T-helper 17 cell (primary cell): ENCODE measurements around the gene SRBD1. TPM values are rescaled to one million over a fixed set of nuclear protein-coding genes. Genes with fewer than 3 reads are reported as not detected.

Source experiments
- ATAC-seq: fragments of 150-1000 bp; cut with Tn5 transposase; 2 replicates; pipeline ENCODE4 v1.10.0; 2021; ENCODE audit warnings: mild to moderate bottlenecking, moderate library complexity
- DNase-seq, 3 donors: peaks; one replicate each; pipeline versions ENCODE4 v3.0.0 to v3.0.0-alpha.2; 2020 to 2021
- H3K9me3 ChIP-seq: one replicate; pipeline ENCODE4 v1.7.0; 2013; ENCODE audit warnings: low read length, mild to moderate bottlenecking; ENCODE audit not compliant: control insufficient read depth, poor library complexity, severe bottlenecking
- H3K27ac Mint-ChIP-seq: one replicate; pipeline ENCODE4 v1.8.0; 2022; ENCODE audit warnings: mild to moderate bottlenecking, moderate library complexity, mixed read lengths
- H3K27me3 Mint-ChIP-seq: one replicate; pipeline ENCODE4 v1.8.0; 2022; ENCODE audit warnings: mixed read lengths
- H3K36me3 Mint-ChIP-seq: one replicate; pipeline ENCODE4 v1.8.0; 2022; ENCODE audit warnings: low read depth, mixed read lengths
- H3K4me1 Mint-ChIP-seq: one replicate; pipeline ENCODE4 v1.8.0; 2022; ENCODE audit warnings: mild to moderate bottlenecking, mixed read lengths
- H3K4me3 Mint-ChIP-seq: one replicate; pipeline ENCODE4 v1.8.0; 2022; ENCODE audit warnings: mild to moderate bottlenecking, moderate library complexity, mixed read lengths
- total RNA-seq, 4 donors: library from RNA in 2 of 4; stranded (reverse) in 2 of 4; gene quantifications; one replicate each; pipeline ENCODE4 v1.2.3 and lab custom pipeline; 2022 to 2026

Gene SRBD1
- total RNA-seq, 2 donors from 2014 or later, result 15.0 to 17.2 TPM

DNA sequence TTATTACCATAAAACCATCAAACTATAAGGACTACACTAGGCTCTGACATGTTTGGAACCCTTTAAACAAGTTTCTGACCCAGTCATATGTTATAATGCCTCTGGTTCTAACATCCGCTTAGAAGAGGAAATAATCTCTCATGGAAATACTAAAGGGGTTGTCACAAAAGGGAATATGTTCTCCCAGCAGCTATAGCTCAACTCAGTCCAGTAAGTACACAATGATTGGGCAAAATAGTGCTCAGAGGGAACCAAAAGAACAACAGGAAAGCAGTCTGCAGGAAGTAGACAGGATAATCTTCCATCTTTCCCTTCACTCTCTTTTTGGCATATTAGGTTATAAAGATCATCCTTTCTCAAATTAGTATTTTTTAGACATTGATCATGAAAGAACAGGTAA is 4.3 kb downstream of the SRBD1 start:
- no peaks in the 10 kb centered on the region for H3K9me3 ChIP-seq
- H3K36me3 Mint-ChIP-seq, result peaks cover 10% of the 10 kb centered on the region
- no peaks in the 10 kb centered on the region for H3K27me3 Mint-ChIP-seq
- no peak for DNase-seq
- H3K27ac Mint-ChIP-seq, result no peak overlapping the region
- no peak overlapping the region for H3K4me3 Mint-ChIP-seq
- ATAC-seq, result no peak
- H3K4me1 Mint-ChIP-seq, result peaks cover 19% of the 10 kb centered on the region

DNA sequence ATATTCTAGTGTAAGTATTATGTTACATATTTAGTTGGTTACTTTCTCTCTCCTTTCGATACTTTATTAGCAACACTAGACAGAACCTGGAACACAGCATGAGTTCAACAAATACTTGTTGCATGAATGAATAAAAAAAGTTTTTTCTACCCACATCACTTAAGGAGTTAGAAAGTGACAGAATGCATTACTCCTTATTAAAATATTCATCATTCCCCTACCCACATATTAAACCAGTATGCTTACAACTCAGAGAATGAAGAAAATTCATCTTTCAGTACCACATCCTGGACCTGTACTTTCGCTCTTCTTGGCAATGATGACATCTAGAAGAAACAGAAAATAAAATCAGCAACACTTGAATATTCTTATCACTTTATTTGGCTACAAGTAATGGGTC is 6.0 kb downstream of the SRBD1 start:
- no peak for ATAC-seq
- no peaks in the 10 kb centered on the region for H3K9me3 ChIP-seq
- no peak for DNase-seq
- H3K27ac Mint-ChIP-seq, result no peak overlapping the region
- H3K4me3 Mint-ChIP-seq, result no peak overlapping the region
- H3K4me1 Mint-ChIP-seq, result peaks cover 19% of the 10 kb centered on the region
- H3K36me3 Mint-ChIP-seq, result peaks cover 14% of the 10 kb centered on the region
- no peaks in the 10 kb centered on the region for H3K27me3 Mint-ChIP-seq

DNA sequence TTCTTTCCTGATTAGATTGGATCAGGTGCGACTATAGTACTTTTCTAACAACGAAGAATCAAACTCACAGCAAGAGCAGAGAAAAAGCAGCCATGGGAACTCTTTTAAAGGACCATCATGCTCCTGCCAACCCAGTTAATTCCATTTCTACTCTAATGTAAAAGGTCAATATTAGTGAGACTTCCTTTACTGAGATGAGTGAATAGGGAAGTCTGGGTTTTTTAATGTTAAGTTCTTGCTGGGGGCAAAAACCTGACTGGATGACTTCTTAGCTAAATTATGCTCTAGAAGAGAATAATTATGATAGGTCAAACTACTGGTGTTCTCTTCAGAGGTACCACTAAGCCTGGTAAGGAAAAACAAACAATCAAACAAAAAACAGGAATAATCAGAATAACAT is 8.4 kb downstream of the SRBD1 start:
- H3K27me3 Mint-ChIP-seq, result no peaks in the 10 kb centered on the region
- H3K9me3 ChIP-seq, result no peaks in the 10 kb centered on the region
- H3K27ac Mint-ChIP-seq, result no peak overlapping the region
- H3K4me1 Mint-ChIP-seq, result peaks cover 10% of the 10 kb centered on the region
- no peak overlapping the region for H3K4me3 Mint-ChIP-seq
- H3K36me3 Mint-ChIP-seq, result peaks cover 20% of the 10 kb centered on the region
- ATAC-seq (no peak), DNase-seq (no peak)

DNA sequence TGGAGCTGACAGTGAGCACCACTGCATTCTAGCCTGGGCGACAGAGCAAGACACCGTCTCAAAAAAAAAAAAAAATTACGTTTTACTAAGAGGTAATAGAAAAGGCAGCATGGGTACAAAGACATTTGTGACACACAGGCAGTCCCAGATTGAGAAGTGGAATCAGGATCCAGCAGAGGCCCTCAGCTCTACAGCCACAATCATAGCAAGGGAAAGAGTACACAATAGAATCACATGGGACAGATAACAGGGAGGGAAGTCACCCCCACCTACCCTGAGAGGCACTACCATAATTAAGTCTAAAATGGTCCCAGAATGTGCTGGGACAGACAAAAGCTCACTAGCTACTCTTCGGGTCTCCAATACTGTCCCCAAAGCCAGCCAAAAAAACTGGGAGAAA is 12.5 kb downstream of the SRBD1 start:
- H3K9me3 ChIP-seq, result no peaks in the 10 kb centered on the region
- Mint-ChIP-seq H3K27ac (peak overlapping the region; percentile 6), H3K36me3 (peaks cover 18% of the 10 kb centered on the region), H3K4me3 (no peak overlapping the region), H3K4me1 (peaks cover 4% of the 10 kb centered on the region), H3K27me3 (no peaks in the 10 kb centered on the region)
- DNase-seq (no peak), ATAC-seq (no peak)

DNA sequence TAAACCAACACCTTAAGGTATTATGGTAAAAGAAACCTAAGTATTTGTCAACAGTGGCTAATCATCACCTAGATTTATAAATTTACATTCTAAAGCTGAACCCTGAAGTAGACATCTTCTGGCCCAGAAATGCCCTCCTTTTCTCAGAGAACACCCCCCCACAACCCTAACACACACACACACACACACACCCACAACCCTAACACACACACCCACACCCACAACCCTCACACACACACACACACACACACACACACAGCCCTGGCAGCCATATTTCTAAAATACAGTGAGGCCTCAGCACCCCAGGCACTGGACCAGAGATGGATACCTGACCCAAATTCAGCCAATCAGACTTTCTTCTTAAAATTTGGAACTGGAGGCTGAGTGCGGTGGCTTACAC is 14.3 kb downstream of the SRBD1 start:
- DNase-seq (no peak), ATAC-seq (no peak)
- no peaks in the 10 kb centered on the region for H3K27me3 Mint-ChIP-seq
- no peak overlapping the region for H3K4me3 Mint-ChIP-seq
- H3K27ac Mint-ChIP-seq, result peak overlapping the region; percentile 67
- peaks cover 2% of the 10 kb centered on the region for H3K4me1 Mint-ChIP-seq
- no peaks in the 10 kb centered on the region for H3K9me3 ChIP-seq
- H3K36me3 Mint-ChIP-seq, result peaks cover 16% of the 10 kb centered on the region

DNA sequence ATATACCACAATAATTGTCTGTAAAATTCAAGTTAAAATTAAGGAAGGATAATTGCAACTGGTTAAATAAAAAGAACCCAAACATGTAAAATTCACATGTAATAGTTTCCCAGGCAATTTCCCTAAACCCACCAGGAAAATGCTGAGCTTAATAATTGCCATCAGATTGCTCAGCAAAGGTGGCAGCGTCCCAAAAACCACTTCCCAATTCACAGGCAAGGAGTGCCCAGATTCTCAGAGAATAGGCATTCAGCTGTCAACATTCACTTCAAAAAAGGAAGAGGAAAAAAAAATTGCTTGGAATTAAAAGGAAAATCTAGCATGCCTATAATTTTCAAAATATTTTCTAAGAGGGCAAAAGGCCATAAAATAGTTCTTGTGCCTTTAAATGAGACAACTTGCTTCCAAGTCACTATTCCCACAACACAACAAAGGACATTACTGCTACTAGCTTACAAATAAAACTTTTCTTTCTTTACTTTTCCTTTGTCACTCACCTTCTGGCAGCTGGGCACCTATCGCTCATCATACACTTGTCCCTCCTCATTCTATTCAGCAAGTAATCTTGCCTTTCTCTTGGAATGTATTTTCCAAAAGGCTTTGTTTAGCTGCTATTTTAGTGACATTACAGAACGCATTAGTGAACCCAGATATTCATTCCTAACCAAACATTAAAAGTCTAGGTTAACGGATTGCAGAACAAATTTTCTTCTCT is 15.2 kb downstream of the SRBD1 start:
- peaks cover 5% of the 10 kb centered on the region for H3K4me1 Mint-ChIP-seq
- DNase-seq (no peak), ATAC-seq (no peak)
- no peak overlapping the region for H3K4me3 Mint-ChIP-seq
- H3K27me3 Mint-ChIP-seq, result no peaks in the 10 kb centered on the region
- H3K27ac Mint-ChIP-seq, result no peak overlapping the region
- peaks cover 18% of the 10 kb centered on the region for H3K36me3 Mint-ChIP-seq
- no peaks in the 10 kb centered on the region for H3K9me3 ChIP-seq

DNA sequence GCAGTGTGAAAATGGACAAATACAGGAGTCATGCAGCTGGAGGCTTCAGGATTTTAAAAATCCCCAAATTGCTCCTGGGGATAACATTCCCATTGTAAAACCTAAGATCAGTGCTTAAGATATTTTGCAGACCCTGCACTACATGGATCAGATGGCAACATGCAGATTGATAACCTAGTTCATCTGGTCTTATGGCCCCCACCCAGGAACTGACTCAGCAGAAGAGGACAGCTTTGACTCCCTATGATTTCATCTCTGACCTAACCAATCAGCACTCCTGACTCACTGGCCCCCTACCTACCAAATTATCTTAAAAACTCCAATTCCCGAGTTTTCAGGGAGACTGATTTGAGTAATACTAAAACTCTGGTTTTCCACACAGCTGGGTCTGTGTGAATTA is 20.0 kb downstream of the SRBD1 start:
- ATAC-seq, result no peak
- Mint-ChIP-seq H3K4me1 (peaks cover 19% of the 10 kb centered on the region), H3K27ac (no peak overlapping the region)

DNA sequence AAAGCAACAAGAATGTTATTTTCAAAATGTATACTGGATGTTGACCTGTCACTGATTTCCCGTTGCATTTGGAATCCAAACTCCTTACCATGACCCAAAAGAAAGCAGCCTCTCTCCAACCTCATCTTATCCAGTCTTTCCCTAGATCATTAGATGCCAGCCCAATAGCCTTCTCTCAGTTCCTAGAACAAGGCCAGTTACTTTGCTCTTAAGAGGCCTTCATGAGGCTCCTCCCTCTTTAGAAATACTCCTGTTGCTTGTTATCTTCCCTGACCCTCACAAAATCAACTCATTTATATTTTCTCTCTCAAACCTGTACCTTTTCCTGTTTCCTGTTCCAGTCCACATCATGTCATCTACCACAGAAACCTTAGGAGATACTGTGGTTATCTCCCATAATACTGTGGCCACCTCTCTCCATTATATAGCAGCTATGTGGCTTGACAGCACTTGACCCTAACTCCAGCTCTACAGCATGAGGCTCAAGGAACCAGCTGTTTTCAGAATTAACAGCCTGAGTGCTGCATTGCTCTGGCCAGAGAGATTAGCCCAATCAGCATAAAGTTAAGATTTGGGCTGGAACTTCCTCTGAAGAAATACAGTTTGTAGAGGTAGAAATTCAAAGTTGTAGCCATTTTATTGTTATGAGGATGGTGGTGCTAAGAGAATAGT is 22.8 kb downstream of the SRBD1 start:
- DNase-seq, result no peak
- Mint-ChIP-seq H3K4me3 (no peak overlapping the region), H3K4me1 (peaks cover 18% of the 10 kb centered on the region), H3K36me3 (peaks cover 6% of the 10 kb centered on the region), H3K27me3 (no peaks in the 10 kb centered on the region), H3K27ac (peak overlapping the region; percentile 16)
- no peak for ATAC-seq
- no peaks in the 10 kb centered on the region for H3K9me3 ChIP-seq

More for the DNA sequence above, 20.0 kb downstream of the SRBD1 start:
- peaks cover 10% of the 10 kb centered on the region for H3K36me3 Mint-ChIP-seq
- H3K4me3 Mint-ChIP-seq, result no peak overlapping the region
- no peaks in the 10 kb centered on the region for H3K9me3 ChIP-seq
- no peak for DNase-seq
- H3K27me3 Mint-ChIP-seq, result no peaks in the 10 kb centered on the region

DNA sequence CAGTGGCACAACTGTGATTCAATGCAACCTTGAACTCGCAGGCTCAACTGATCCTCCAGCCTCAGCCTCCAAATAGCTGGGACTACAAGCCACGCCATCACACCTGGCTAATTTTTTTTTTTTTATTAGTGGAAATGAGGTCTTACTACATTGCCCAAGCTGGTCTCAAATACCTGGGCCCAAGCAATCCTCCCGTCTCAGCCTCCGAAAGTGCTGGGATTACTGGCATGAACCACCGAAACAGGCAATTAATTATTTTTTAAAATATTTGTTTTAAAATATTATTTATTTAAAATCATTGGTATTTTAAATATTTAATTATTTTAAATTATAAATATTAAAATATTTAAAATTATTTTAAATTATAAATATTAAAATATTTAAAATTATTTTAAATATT is 24.5 kb downstream of the SRBD1 start:
- no peaks in the 10 kb centered on the region for H3K9me3 ChIP-seq
- no peak for DNase-seq
- no peak overlapping the region for H3K4me3 Mint-ChIP-seq
- peaks cover 8% of the 10 kb centered on the region for H3K36me3 Mint-ChIP-seq
- no peak overlapping the region for H3K27ac Mint-ChIP-seq
- H3K27me3 Mint-ChIP-seq, result no peaks in the 10 kb centered on the region
- H3K4me1 Mint-ChIP-seq, result peaks cover 18% of the 10 kb centered on the region
- no peak for ATAC-seq

DNA sequence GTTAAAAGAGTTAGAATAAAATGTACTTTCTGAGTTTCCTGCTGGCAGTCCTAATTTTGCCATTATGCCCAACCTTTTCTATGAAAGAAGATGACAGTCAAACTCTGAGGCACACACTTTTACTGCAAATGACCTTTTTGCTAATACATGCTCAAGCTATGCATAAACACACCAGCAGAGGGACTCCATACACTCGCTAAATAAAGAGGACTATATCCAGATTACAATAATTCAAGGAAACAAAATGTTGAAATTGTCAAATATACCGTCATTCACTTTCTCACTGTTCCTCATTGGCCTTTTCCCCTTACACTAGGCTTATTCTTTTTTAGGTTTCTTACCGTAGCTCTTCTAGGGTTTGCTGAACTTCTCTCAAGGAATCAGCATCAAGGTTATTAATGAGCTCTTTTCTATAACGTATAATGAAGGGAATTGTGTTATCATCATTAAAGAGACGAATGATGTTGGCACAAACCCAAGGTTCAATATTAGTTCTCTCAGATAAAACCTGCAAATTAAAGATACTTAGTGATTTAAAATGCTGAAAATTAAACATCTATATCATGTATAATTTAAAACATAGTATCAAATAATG is 25.7 kb downstream of the SRBD1 start:
- Mint-ChIP-seq H3K27me3 (no peaks in the 10 kb centered on the region), H3K27ac (no peak overlapping the region), H3K4me3 (no peak overlapping the region), H3K36me3 (peaks cover 7% of the 10 kb centered on the region), H3K4me1 (peaks cover 20% of the 10 kb centered on the region)
- H3K9me3 ChIP-seq, result no peaks in the 10 kb centered on the region
- ATAC-seq (peak; percentile 60), DNase-seq (no peak)

DNA sequence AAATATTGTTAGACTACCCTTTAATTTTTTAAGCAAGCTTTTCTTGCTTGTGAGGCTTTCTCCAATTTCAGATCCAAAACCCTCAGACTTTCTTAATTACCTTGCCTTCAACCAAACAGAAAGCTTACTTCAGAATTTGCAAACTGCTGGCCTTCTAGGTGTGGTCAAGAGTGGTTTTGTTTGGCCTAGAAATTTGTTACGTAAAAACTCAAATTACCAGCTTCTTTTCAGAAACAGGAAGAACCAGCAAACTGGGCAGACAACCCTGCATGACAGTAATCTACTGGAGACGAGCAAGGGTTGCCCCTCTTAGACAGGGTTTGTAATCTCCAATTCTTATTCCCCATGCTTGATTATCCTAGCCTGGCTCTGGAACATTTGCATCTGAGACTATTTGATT is 27.1 kb downstream of the SRBD1 start:
- Mint-ChIP-seq H3K27ac (no peak overlapping the region), H3K4me3 (no peak overlapping the region), H3K27me3 (no peaks in the 10 kb centered on the region), H3K36me3 (peaks cover 7% of the 10 kb centered on the region), H3K4me1 (peaks cover 16% of the 10 kb centered on the region)
- DNase-seq (no peak), ATAC-seq (no peak)
- H3K9me3 ChIP-seq, result no peaks in the 10 kb centered on the region

DNA sequence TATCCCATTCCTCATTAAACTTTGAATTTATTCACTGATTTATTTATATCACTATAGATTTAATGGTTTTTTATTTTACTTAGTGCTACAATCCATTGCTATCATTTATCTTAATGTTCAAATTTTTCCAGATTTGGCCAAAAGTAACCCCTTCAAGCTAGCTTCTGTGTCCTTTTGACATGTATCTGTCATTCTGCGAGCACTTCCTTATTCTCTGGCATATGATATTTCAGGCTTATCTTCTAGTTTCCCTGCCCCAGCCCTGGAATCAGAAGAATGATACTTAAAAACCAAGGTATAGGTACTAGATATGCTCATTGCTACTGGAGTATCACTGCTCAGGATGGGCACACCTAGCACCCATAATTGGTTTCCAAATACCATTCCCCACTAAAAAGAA is 28.5 kb downstream of the SRBD1 start:
- Mint-ChIP-seq H3K4me1 (peaks cover 8% of the 10 kb centered on the region), H3K36me3 (peaks cover 7% of the 10 kb centered on the region), H3K27me3 (no peaks in the 10 kb centered on the region), H3K27ac (no peak overlapping the region), H3K4me3 (no peak overlapping the region)
- no peak for ATAC-seq
- H3K9me3 ChIP-seq, result no peaks in the 10 kb centered on the region
- DNase-seq, result no peak

DNA sequence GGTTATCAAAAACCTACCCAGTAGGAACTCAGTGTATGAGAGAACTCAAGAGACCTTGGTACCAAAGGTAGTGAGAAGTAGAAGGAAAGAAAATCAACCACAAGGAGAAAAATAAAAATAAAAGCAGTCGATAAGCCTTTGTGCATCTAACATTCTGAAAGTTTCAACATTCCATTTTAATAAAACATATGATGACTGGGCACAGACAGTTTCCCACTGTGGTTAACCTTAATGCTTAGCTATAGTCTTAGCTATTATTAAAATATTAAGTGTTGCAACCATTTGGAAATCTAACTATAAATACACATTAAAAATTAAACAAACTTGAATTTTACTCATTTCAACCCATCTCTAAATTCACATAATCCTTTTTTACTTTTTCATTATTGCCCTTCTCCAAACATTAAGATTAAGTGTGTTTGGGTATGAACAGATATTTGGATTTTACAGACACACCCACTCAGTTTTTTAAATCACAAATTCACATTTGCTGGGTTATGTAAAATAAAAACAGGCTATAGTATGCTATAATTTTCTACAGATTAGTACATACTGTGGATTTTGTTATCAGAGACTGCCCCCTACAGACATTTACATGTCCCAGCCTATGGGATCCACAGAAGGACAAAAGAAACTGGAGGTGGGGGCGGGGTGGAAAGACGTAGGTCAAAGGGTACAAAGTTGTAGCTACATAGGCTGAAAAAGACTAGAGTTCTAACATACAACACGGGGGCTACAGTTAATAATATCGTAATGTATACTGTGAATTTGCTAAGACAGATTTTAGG is 32.8 kb downstream of the SRBD1 start:
- ATAC-seq (peak; percentile 79), DNase-seq (no peak)
- Mint-ChIP-seq H3K27ac (peak overlapping the region; percentile 24), H3K4me1 (peaks cover 8% of the 10 kb centered on the region), H3K27me3 (no peaks in the 10 kb centered on the region), H3K36me3 (peaks cover 11% of the 10 kb centered on the region), H3K4me3 (no peak overlapping the region)
- H3K9me3 ChIP-seq, result no peaks in the 10 kb centered on the region
